ENCODE results near the gene ADAMTS2.

The ADAMTS2 gene

GRCh38 chr5:179343719-179344430 lies 1.4 kb downstream of the ADAMTS2 start:
- peak; percentile 92 for DNase-seq (ENCODE audit: low spot score)

- no peak for DNase-seq (ENCODE audit: low spot score)
Observed at GRCh38 chr5:179343021-179343718, 2.1 kb downstream of the ADAMTS2 start.

GRCh38 chr5:179342577-179342976 lies 2.7 kb downstream of the ADAMTS2 start:
- DNase-seq (ENCODE audit: low spot score): peak; percentile 58

- no peak for DNase-seq (ENCODE audit: low spot score)
Observed at GRCh38 chr5:179340465-179340864, 4.8 kb downstream of the ADAMTS2 start.

GRCh38 chr5:179339996-179340395 lies 5.3 kb downstream of the ADAMTS2 start:
- DNase-seq (ENCODE audit: low spot score): no peak

- DNase-seq (ENCODE audit: low spot score): no peak
Observed at GRCh38 chr5:179339081-179339480, 6.2 kb downstream of the ADAMTS2 start.

- DNase-seq (ENCODE audit: low spot score): no peak
Observed at GRCh38 chr5:179337796-179338676, 7.2 kb downstream of the ADAMTS2 start.

- DNase-seq (ENCODE audit: low spot score): no peak
Observed at GRCh38 chr5:179336871-179337795, 8.1 kb downstream of the ADAMTS2 start.

- DNase-seq (ENCODE audit: low spot score): peak; percentile 69
Observed at GRCh38 chr5:179336126-179336870, 9.0 kb downstream of the ADAMTS2 start.

- no peak for DNase-seq (ENCODE audit: low spot score)
Observed at GRCh38 chr5:179333796-179334761, 11.2 kb downstream of the ADAMTS2 start.

GRCh38 chr5:179332741-179333290 lies 12.4 kb downstream of the ADAMTS2 start:
- DNase-seq (ENCODE audit: low spot score): no peak

- no peak for DNase-seq (ENCODE audit: low spot score)
Observed at GRCh38 chr5:179331591-179332375, 13.5 kb downstream of the ADAMTS2 start.

GRCh38 chr5:179330186-179330900 lies 14.9 kb downstream of the ADAMTS2 start:
- DNase-seq (ENCODE audit: low spot score): no peak

- DNase-seq (ENCODE audit: low spot score): no peak
Observed at GRCh38 chr5:179328291-179328690, 17.0 kb downstream of the ADAMTS2 start.

GRCh38 chr5:179327021-179327735 lies 18.1 kb downstream of the ADAMTS2 start:
- no peak for DNase-seq (ENCODE audit: low spot score)

- DNase-seq (ENCODE audit: low spot score): peak; percentile 94
Observed at GRCh38 chr5:179326122-179326927, 18.9 kb downstream of the ADAMTS2 start.
